GM18517 (cell line): ENCODE data around the gene DCBLD2.

Experiments used
- ATAC-seq: cut with Tn5 transposase; IDR thresholded peaks from one replicate; pipeline ENCODE4 v1.9.1; 2021; ENCODE audit warnings: mild to moderate bottlenecking, moderate library complexity; ENCODE audit not compliant: unreplicated experiment

DCBLD2 gene

GRCh38 chr3:98772022-98772421, 129.5 kb downstream of the DCBLD2 start:
- no peak for ATAC-seq

DNA sequence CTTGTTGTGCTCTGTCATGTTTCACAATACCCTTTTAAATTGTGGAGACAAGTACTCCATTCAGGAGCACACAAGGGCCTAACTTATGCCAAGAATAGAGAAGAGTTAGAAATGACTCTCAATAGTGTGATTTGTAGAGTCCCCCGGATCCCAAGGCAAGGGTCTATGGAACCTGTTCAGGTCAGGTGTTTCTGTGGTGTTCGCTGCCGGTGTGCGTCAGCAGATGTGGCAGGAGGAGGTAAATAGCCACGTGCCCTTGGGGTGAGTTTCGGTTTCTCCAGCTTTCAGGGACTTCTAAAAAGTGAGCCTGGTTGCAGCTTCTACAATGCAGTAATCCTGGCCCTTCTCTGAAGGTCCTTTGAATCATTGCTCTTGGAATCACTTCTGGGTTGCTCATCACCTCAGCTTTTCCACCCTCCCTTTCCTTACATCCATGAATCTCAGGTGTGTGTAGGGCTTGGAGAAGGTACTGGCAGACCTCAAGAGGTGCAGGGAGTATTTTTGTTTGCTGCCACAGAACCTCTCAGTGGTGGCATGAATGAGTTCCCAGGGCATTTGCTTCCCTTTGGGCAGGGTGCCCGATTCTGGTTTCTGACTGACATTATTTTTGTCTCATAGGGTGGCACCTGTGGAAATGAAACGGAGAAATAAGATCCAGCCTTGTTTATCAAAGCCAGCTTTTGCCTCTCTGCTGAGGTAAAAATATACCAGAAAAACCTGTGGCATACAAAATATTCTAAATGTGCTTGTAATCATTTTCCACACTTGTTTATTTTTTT, 131.0 kb downstream of the DCBLD2 start:
- no peak for ATAC-seq

DNA sequence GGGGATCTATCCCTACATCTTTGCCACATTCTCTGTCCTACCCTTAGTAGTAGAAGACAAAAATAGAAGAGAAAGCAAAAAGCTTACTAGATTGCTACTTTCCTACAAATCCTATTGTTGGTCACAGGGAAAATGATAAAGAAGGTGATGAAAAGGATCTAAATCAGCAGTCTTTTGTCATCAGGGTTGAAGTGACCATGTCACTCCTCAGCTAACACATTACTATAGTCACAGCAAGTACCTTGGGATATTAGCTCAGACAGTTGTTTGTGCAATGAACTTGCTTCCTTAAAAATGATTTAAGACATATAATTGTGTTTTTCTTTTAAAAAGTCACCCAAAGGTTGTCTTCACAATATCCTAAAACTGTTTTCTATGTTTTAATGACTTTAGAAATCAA, 132.0 kb downstream of the DCBLD2 start:
- ATAC-seq = no peak

GRCh38 chr3:98768961-98769360, 132.5 kb downstream of the DCBLD2 start:
- no peak for ATAC-seq

DNA sequence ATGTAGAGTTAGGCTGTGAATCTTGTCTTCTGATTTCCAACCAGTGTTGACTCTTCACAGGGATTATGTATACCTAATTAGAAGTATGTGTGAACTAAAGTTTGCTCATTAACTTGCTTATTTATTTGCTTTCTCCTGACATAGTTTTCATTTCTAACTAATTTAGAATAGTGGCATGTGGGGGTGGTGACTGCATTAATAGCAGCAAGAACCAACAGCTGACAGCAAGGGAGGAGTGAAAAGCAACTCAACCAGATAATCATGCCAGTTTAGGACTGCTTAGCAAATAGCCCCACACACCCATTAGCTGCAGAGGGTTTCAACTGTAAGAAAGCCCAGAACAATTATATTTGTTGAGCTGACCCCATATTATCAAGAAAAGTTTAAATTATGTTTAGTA, 134.6 kb downstream of the DCBLD2 start:
- ATAC-seq = no peak

DNA sequence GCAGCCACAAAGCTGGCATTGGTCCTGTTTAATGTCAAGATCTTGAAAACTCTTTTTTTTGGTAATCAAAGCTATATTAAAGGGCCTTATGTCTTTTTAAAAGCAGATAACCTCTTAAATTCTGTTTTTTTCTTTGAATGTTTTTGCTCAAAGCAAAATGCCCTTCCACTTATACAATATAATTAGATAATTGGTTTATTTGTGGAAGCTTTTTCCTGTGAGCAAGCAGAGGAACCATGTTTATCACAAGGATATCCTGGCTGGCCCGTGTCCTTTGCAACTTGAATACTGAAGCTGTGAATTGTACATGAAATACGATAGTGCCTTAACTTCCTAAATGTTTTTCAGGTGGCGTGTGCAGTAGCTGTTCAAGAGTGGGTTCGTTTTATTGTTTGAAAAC, 135.8 kb downstream of the DCBLD2 start:
- no peak for ATAC-seq

- ATAC-seq = no peak
These were observed 137.0 kb downstream of the DCBLD2 start for GRCh38 chr3:98764472-98764884.

DNA sequence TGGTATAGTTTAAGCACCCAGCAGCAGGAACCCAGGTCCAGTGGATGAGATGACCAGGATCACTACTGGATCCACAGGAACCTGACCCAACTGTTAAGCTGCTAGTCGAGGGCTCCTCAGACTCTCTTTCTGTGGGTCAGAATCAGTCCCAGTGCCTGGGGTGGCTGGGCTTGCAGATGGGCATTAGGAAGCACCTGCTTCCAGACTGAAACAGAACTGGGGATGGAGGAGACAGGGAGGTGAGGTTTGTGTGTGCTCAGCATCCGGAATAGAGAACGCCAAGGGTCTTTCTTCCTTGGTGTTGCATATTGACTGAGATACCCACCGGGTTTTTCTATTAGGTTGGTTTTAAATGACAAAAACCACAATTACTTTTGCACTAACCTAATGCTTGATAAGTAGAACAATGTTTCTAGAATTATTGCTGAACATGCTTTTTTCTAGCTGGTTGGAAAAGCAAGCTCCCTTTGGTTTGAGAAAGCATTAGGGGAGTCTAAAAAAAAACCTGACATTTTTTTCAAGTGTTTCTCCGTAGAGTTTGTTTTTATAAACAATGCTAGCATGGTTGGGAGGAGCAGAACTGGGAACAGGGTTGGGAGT, 137.6 kb downstream of the DCBLD2 start:
- no peak for ATAC-seq

GRCh38 chr3:98763076-98763475, 138.4 kb downstream of the DCBLD2 start, which contains the start of gene ST3GAL6:
Gene ST3GAL6, plus strand, starts transcription at chr3:98763340. Its CDS starts 5,101 bp downstream, at chr3:98768441.
- ATAC-seq = peak; percentile 62

GRCh38 chr3:98761643-98762229, 139.8 kb downstream of the DCBLD2 start:
- no peak for ATAC-seq

GRCh38 chr3:98759629-98760028, 141.9 kb downstream of the DCBLD2 start:
- no peak for ATAC-seq

DNA sequence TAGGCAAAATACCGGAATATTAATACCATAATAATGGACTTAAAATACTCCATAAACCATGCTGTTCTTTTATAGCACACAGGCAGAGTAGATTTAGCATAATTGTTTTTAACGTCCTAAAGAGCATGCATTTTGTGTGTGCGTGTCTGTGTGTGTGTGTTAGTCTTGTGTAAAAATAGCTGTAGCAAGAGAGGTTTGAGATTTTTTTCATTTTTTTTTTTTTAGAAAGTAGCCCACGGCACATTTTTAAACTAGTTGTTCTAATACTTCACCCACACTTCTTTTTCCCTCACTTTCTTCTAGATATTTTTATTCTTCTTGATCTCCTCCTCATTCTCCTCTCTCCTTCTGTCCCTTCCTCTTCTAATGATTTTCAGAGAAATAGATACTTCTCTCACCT, 145.9 kb downstream of the DCBLD2 start:
- no peak for ATAC-seq

DNA sequence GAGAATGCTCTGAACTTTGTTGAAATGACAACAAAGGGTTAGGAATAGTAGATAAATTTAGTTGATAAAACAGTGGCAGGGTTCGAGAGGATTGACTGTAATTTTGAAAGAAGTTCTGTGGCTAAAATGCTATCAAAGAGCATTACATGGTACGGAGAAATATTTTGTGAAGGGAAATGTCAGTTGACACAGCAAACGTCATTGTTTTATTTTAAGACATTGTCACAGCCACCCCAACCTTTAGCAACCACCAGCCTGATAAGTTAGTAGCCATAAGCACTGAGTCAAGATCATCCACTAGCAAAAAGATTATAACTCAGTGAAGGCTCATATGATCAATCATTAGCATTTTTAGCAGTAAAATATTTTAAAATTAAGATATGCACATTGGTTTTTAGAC, 147.0 kb downstream of the DCBLD2 start:
- ATAC-seq = no peak

- no peak for ATAC-seq
These were observed 151.1 kb downstream of the DCBLD2 start for GRCh38 chr3:98750276-98750919.

GRCh38 chr3:98746882-98747281, 154.6 kb downstream of the DCBLD2 start:
- no peak for ATAC-seq

- ATAC-seq = no peak
These were observed 155.4 kb downstream of the DCBLD2 start for GRCh38 chr3:98746122-98746521.
